Measurements from ENCODE around the gene CEACAM19.
"Not testable (repeated sequence)": the region's sequence is repeated elsewhere in the genome, so short reads cannot be mapped to it uniquely, and the experiment has no call there.

CEACAM19 gene

DNA sequence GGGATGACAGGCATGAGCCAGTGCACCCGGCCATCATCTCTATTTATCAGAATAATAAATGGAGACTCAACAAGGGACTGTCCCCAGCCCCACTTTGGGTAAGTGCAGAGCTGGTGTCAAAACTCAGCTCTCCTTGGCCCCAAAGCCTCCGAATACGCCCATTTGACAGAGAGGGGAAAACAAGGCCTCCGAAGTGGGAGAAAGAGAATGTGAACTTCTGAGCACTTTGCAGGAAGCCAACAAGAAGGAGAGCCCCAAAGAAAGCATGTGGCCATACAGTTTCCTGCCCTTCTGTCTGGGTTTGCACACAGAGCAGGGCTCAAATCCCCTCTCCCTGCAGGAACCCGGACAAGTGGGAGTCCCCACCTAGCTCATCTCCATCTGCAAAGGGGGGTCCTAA, 29.3 kb downstream of the CEACAM19 start:
- no peak for DNase-seq (ENCODE audit: low read depth in 2 of 2)

DNA sequence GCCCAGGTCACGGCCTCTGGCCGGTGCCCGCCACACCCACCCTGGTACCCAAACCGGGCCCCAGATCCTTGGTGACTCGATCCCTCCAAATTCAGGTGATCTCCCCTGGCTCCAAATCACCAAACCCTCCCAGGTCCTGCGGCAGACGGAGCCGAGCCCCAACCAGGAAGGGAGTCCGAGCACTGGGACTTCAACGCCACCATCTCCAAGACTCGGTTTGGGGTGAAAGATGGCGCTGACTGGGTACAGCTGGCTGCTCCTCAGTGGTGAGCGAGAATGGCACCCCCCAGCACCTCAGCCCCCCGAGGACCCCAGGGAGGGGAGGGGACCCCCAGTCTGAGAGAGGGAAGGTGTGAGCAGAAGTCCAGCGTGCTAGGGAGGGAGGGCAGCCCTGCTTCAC, 29.9 kb downstream of the CEACAM19 start:
- DNase-seq (ENCODE audit: low read depth in 2 of 2): no peak

DNA sequence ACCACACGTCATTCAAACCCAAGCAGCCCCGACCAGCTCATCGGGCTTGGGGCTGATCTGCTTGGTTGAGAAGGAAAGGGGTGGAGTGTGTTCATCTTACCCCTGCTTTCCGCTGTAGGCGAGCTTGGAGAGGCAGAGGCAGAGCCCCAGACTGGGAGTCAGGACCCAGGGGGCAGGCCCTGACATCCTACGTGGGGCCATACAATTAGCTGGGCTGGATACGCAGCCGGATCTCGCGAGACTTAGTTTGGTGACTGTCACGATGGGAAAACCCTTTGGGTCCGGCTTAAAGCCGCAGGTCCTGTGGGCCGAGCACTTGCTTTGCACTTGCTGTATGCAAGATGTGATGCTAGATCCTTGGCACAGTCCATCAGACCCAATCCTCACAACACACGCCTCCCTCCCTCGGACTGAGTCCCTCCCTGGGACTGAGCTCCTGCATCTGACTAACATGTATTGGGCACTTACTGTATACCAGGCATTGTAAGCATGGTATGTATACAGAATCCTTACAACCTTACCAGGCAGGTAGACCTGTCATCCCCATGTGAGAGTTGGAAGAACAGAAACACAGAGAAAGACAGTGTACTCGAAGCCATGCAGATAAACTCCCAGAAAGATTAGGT, 31.4 kb downstream of the CEACAM19 start:
- no peak for DNase-seq (ENCODE audit: low read depth in 2 of 2)

DNA sequence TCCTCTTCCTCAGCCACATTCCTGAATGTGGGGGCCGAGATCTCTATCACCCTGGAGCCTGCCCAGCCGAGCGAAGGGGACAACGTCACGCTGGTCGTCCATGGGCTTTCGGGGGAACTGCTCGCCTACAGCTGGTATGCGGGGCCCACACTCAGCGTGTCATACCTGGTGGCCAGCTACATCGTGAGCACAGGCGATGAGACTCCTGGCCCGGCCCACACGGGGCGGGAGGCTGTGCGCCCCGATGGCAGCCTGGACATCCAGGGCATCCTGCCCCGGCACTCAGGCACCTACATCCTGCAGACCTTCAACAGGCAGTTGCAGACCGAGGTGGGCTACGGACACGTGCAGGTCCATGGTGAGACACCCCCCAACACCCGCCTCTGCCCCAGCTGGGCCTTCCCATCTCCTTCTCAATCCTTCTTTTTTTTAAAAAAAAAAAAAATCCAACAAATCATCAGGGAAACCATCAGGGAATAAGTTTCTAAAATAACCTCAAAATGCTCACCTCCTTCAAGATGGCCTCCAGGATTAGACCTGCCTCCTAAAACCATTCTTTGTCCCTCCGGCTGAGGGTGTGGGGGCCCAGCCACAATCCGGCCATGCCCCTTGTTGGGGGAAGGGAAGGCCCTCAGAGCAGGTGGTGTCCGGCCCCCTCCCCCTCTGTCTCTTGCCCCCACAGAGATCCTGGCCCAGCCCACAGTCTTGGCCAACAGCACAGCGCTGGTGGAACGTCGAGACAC, 32.2 kb downstream of the CEACAM19 start:
- no peak for DNase-seq (ENCODE audit: low read depth in 2 of 2)

GRCh38 chr19:44704982-44705381, 33.7 kb downstream of the CEACAM19 start:
- DNase-seq (ENCODE audit: low read depth in 2 of 2): no peak

DNA sequence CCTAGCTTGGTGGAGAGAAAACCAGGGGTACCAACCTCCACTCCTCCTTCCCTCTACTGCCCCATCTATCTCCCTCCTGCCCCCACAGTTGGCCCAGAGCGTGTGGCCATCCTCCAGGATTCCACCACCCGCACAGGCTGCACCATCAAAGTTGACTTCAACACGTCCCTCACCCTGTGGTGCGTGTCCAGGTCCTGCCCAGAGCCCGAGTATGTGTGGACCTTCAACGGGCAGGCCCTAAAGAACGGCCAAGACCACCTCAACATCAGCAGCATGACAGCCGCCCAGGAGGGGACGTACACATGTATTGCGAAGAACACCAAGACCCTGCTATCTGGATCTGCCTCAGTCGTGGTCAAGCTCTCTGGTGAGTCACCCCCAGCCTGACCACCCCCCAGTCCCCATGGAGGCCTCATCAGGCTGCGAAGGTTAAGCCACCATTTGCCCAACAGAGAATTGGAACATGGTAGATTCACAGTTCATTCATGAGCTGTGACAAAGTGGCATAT, 34.3 kb downstream of the CEACAM19 start:
- no peak for DNase-seq (ENCODE audit: low read depth in 2 of 2)

- no peak for DNase-seq (ENCODE audit: low read depth in 2 of 2)
These were observed 35.4 kb downstream of the CEACAM19 start for GRCh38 chr19:44706506-44707236.

DNA sequence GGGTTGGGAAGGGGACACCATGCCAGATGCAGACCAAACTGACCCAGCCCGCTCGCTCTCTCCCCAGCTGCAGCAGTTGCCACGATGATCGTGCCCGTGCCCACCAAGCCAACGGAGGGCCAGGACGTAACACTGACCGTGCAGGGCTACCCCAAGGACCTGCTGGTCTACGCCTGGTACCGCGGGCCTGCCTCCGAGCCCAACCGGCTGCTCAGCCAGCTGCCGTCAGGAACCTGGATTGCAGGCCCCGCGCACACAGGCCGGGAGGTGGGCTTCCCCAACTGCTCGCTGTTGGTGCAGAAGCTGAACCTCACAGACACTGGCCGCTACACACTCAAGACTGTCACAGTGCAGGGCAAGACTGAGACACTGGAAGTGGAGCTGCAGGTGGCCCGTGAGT, 36.5 kb downstream of the CEACAM19 start:
- DNase-seq (ENCODE audit: low read depth in 2 of 2): no peak

DNA sequence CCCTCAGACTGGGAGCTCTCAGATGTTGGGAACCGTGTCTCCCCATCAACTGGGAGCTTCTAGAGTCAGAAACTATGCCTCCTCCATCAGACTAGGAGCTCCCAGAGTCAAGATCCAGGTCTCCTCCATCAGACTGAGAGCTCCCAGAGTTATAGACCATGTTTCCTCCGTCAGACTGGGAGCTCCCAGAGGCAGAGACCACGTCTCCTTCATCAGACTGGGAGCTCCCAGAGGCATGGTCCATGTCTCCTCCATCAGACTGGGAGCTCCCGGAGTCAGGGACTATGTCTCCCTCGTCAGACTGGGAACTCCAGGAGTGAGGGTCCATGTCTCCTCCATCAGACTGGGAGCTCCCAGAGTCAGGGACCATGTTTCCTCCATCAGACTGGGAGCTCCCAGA, 37.7 kb downstream of the CEACAM19 start:
- DNase-seq (ENCODE audit: low read depth in 2 of 2): no peak

DNA sequence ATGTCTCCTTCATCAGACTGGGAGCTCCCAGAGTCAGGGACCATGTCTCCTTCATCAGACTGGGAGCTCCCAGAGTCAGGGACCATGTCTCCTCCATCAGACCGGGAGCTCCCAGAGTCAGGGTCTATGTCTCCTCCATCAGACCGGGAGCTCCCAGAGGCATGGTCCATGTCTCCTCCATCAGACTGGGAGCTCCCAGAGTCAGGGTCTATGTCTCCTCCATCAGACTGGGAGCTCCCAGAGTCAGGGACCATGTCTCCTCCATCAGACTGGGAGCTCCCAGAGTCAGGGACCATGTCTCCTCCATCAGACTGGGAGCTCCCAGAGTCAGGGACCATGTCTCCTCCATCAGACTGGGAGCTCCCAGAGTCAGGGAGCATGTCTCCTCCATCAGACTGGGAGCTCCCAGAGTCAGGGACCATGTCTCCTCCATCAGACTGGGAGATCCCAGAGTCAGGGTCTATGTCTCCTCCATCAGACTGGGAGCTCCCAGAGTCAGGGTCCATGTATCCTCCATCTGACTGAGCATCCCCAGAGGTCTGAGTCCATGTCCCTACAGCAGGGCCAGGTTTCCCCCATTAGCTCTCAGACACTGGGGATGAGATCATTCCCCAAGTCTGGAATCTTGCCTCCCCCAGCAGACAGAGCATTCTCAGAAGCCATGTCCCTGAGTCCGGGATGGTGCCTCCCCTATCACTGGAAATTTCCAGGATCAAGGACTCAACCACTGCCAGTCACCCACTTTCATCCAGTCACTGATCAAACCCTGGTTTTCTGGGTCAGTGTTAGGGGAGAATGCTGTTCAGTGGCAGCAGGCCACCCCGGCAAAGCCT, 38.4 kb downstream of the CEACAM19 start:
- not testable (repeated sequence) for DNase-seq (ENCODE audit: low read depth in 2 of 2)

- no peak for DNase-seq (ENCODE audit: low read depth in 2 of 2)
These were observed 39.2 kb downstream of the CEACAM19 start for GRCh38 chr19:44710483-44710882.

- no peak for DNase-seq (ENCODE audit: low read depth in 2 of 2)
These were observed 41.7 kb downstream of the CEACAM19 start for GRCh38 chr19:44712864-44713515.

DNA sequence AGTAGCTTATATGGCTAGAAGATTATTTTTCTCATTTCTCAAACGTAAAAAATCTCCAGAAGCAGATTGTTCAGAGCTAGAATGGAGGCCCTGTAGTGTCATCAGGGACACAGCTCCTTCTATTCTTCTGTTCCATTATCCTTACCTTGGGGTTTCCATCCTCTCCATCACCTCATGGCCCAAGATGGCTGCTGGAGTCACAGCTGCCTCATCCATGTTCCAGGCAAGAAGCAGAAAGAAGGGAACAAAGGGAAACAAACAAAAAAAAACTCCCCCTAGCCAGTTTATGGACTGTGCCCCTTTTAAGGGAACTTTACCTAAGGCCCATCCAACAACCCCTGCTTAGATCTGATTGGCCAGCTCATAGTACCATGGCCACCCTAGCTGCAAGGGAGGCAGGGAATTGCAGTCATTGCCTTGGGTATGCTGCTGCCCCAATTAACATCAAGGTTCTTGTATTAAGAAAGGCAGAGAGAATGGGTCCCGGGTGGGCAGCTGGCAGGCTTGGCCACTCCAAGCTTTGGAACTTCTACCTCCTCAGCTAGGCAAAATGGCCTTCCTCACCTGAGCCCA, 43.4 kb downstream of the CEACAM19 start:
- DNase-seq (ENCODE audit: low read depth in 2 of 2): no peak

- no peak for DNase-seq (ENCODE audit: low read depth in 2 of 2)
These were observed 46.3 kb downstream of the CEACAM19 start for GRCh38 chr19:44717603-44718002.

DNA sequence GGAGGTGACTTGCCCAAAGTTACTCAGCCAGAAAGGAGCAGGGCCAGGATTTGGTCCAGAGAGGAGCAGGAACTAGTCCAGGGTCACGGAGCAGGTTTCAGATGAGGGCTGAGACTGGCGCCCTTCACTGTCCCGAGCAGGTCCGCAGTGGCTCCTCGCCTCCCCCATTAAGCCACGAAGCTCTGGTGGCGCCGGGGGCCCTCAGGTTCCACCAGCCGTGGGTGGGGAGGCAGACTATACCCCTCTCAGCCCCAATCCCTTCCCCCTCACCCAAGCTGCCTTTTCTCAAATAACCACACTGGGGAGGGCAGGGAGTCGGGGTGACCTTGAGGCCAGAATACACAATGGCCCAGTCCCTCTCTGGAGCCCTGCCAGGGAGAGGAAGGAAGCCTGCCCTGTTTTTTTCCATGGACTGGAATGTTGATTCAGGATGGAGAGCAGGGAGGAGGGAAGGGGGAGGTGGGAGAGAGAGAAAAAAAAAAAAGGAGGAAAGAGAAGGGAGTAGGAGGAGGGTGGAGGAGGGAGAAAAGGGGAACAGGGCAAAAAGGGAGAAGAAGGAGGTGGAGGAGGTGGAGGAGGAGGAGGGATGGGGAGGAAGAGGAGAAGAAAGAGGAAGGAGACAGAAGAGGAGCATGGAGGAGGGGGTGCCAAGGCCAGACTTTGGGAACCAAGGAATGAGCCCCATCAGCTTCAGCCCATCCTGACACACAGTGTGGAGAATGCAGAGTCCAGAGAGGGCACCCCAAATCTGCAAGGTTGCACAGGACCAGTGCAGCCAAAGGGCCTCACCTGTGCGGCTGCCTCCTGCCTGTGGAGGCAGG, 47.4 kb downstream of the CEACAM19 start:
- no peak for DNase-seq (ENCODE audit: low read depth in 2 of 2)

DNA sequence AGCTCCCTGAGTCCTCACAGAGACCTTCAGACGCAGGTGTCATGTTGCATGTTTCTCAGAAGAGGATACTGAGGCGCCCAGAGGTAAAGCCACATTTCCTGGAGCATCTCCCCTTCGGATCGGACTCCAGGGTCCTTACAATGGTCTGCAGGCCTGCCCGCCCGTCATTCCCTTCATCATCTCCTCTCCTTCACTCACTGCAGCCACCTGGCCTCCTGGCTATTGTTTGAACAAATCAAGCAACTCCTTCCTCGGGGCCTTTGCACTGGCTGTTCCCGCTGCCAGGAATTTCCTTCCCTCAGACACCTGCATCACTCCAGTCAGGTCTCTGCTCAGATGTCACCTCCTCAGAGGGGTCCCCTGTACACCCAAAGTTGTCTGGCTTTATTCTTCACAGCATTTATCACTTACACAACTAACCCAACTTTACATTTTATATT, 48.0 kb downstream of the CEACAM19 start:
- DNase-seq (ENCODE audit: low read depth in 2 of 2): no peak

- not testable (repeated sequence) for DNase-seq (ENCODE audit: low read depth in 2 of 2)
These were observed 49.1 kb downstream of the CEACAM19 start for GRCh38 chr19:44720396-44720795.

DNA sequence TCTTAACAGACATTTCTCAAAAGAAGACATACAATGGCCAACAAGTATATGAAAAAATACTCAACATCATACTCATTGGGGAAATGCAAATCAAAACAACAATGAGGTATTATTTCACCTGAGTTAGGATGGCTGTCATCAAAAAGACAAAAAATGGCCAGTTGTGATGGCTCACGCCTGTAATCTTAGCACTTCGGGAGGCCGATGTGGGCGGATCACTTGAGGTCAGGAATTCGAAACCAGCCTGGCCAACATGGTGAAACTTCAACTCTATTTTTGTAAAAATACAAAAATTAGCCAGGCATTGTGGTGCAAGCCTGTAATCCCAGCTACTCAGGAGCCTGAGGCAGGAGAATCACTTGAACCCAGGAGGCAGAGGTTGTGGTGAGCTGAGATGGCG, 49.7 kb downstream of the CEACAM19 start:
- no peak for DNase-seq (ENCODE audit: low read depth in 2 of 2)

DNA sequence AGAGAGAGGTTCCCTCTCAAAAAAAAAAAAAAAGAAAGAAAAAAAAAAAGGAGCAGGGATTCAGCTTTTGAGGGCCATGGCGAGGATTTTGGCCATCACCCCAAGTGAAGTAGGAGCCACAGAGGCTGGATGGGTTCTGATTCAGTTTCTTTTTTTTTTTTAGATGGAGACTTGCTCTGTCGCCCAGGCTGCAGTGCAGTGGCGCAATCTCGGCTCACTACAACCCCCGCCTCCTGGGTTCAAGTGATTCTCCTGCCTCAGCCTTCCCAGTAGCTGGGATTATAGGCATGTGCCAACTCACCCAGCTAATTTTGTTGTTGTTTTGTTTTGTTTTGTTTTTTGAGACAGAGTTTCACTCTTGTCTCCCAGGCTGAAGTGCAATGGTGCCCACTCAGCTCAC, 50.1 kb downstream of the CEACAM19 start:
- DNase-seq (ENCODE audit: low read depth in 2 of 2): not testable (repeated sequence)

Data from stimulated activated CD4-positive, alpha-beta T cell treated with anti-CD3 and anti-CD28 coated beads, Interleukin-12 subunit alpha, Interleukin-12 subunit beta, amount 100 ng/mL, for 24 hours (primary cell).